A549 (cell line): Measurements from ENCODE around the gene ANKRD40. TPM values are rescaled to one million over a fixed set of nuclear protein-coding genes. Genes with fewer than 3 reads are reported as not detected.

ENCODE experiments used
- ATAC-seq, 2 experiments: fragments of 200-7000 bp in 1 of 2; fragments of >200 bp in 1 of 2; cut with Nextera tagmentation in 1 of 2; cut with Tn5 transposase in 1 of 2; 3 replicates each; pipeline versions ENCODE4 v1.8.0 to v1.9.1; 2018 to 2020; ENCODE audit warnings: mild to moderate bottlenecking in 1 of 2, moderate library complexity in 1 of 2
- CTCF ChIA-PET: fragments of 300-600 bp; sonication (Branson Sonifier 250); formaldehyde crosslinking; extraction: SDS; loops from one replicate; lab custom pipeline; 2021; ENCODE audit warnings: antibody characterized with exemption, inconsistent platforms; lab: Yijun Ruan, JAX
- POLR2A ChIA-PET: fragments of 350-600 bp; formaldehyde crosslinking; extraction: SDS; loops from one replicate; lab custom pipeline; 2021; ENCODE audit warnings: antibody characterized with exemption, inconsistent platforms; lab: Yijun Ruan, JAX
- DNase-seq, 2 experiments: peaks; one replicate each; pipeline versions ENCODE4 v3.0.0 to v3.0.0-alpha.2; 2011 to 2016; ENCODE audit warnings: low read depth in 1 of 2, low spot score in 1 of 2
- FAIRE-seq: peaks from 2 replicates; lab custom pipeline; 2011; peaks lifted over from hg19 to GRCh38; lab: Jason Lieb, UNC
- H3K27ac ChIP-seq, 2 experiments: fragments of >200 bp; sonication (Bioruptor Twin); formaldehyde crosslinking; 3 replicates each; pipeline ENCODE4 v1.5.1; 2016 to 2017
- H3K4me1 ChIP-seq: fragments of >200 bp; sonication (Bioruptor Twin); formaldehyde crosslinking; 3 replicates; pipeline ENCODE4 v1.6.1; 2016
- H3K4me2 ChIP-seq: fragments of >200 bp; sonication (Bioruptor Twin); formaldehyde crosslinking; 3 replicates; pipeline ENCODE4 v1.6.1; 2016
- H3K4me3 ChIP-seq: fragments of >200 bp; sonication (Bioruptor Twin); formaldehyde crosslinking; 3 replicates; pipeline ENCODE4 v1.5.1; 2016
- H3K9me3 ChIP-seq: fragments of >200 bp; sonication (Bioruptor Twin); formaldehyde crosslinking; 3 replicates; pipeline ENCODE4 v1.6.1; 2016
- CBX2 ChIP-seq: fragments of 200-600 bp; sonication (generic); IDR thresholded peaks from 2 replicates; pipeline ENCODE4 v1.6.1; 2016; ENCODE audit warnings: low read depth, mild to moderate bottlenecking, borderline replicate concordance
- CEBPB ChIP-seq, 2 experiments: fragments of >200 bp in 1 of 2; sonication (Bioruptor Twin) in 1 of 2; formaldehyde crosslinking in 1 of 2; IDR thresholded peaks; 2 replicates each; pipeline ENCODE4 v1.6.1; 2012 to 2016
- CHD2 ChIP-seq: fragments of 150-350 bp; IDR thresholded peaks from 2 replicates; pipeline ENCODE4 v1.6.1; 2014; ENCODE audit warnings: low read length; ENCODE audit not compliant: partially characterized antibody
- CHD4 ChIP-seq: fragments of 200-600 bp; sonication (generic); IDR thresholded peaks from 2 replicates; pipeline ENCODE4 v1.6.1; 2016; ENCODE audit warnings: antibody characterized with exemption, mild to moderate bottlenecking, borderline replicate concordance
- CTCF ChIP-seq: fragments of >200 bp; sonication (Bioruptor Twin); formaldehyde crosslinking; IDR thresholded peaks from 3 replicates; pipeline ENCODE4 v1.5.1; 2016
- EHF ChIP-seq: fragments of 250-450 bp; sonication (Bioruptor Pico); IDR thresholded peaks from 2 replicates; pipeline ENCODE4 v1.5.0; 2020; ENCODE audit warnings: mild to moderate bottlenecking
- EP300 ChIP-seq, 2 experiments: fragments of >200 bp; sonication (Bioruptor Twin); formaldehyde crosslinking; IDR thresholded peaks; 2 replicates in 1 of 2; 3 replicates in 1 of 2; pipeline ENCODE4 v1.6.1; 2016 to 2017
- GATA3 ChIP-seq: IDR thresholded peaks from 2 replicates; pipeline ENCODE4 v1.6.1; 2012; ENCODE audit warnings: borderline replicate concordance
- HDAC2 ChIP-seq: fragments of 200-600 bp; sonication (generic); IDR thresholded peaks from 2 replicates; pipeline ENCODE4 v1.6.1; 2016
- HES2 ChIP-seq: fragments of >200 bp; sonication (Bioruptor Twin); formaldehyde crosslinking; IDR thresholded peaks from 2 replicates; pipeline ENCODE4 v1.6.1; 2016
- HMGXB4 ChIP-seq: fragments of 250-450 bp; sonication (Bioruptor Pico); IDR thresholded peaks from 2 replicates; pipeline ENCODE4 v1.5.0; 2021; ENCODE audit warnings: mild to moderate bottlenecking, moderate library complexity, borderline replicate concordance
- HOXA7 ChIP-seq: fragments of 250-450 bp; sonication (Bioruptor Pico); IDR thresholded peaks from 2 replicates; pipeline ENCODE4 v1.5.0; 2020; ENCODE audit warnings: mild to moderate bottlenecking, moderate library complexity
- HOXB5 ChIP-seq: fragments of 250-450 bp; sonication (Bioruptor Pico); IDR thresholded peaks from 2 replicates; pipeline ENCODE4 v1.5.0; 2020; ENCODE audit warnings: mild to moderate bottlenecking, moderate library complexity
- JUN ChIP-seq, 2 experiments: fragments of >200 bp; sonication (Bioruptor Twin); formaldehyde crosslinking; IDR thresholded peaks; 2 replicates in 1 of 2; 3 replicates in 1 of 2; pipeline ENCODE4 v1.6.1; 2016 to 2017
- JUNB ChIP-seq: fragments of >200 bp; sonication (Bioruptor Twin); formaldehyde crosslinking; IDR thresholded peaks from 2 replicates; pipeline ENCODE4 v1.6.1; 2016
- MAFK ChIP-seq: fragments of 450-650 bp; IDR thresholded peaks from 2 replicates; pipeline ENCODE4 v1.6.1; 2014; ENCODE audit not compliant: partially characterized antibody
- MYC ChIP-seq: IDR thresholded peaks from 2 replicates; pipeline ENCODE4 v1.6.1; 2012; ENCODE audit warnings: mild to moderate bottlenecking, inconsistent platforms, low read length, improper control_type of control experiment, borderline replicate concordance
- NPAS2 ChIP-seq: fragments of 250-450 bp; sonication (Bioruptor Pico); IDR thresholded peaks from 2 replicates; pipeline ENCODE4 v1.8.0; 2022; ENCODE audit warnings: mild to moderate bottlenecking, moderate library complexity, borderline replicate concordance
- NR3C1 ChIP-seq: fragments of >200 bp; sonication (Bioruptor Twin); formaldehyde crosslinking; IDR thresholded peaks from 3 replicates; pipeline ENCODE4 v1.6.1; 2017
- POLR2A ChIP-seq: IDR thresholded peaks from 2 replicates; pipeline ENCODE4 v1.6.1; 2012; ENCODE audit warnings: mild to moderate bottlenecking, low read length
- POLR2AphosphoS2 ChIP-seq: conservative IDR thresholded peaks from 2 replicates; pipeline ENCODE4 v1.6.1; 2012; ENCODE audit warnings: low read length, improper control_type of control experiment, inconsistent platforms
- RCOR1 ChIP-seq: fragments of 150-350 bp; IDR thresholded peaks from 2 replicates; pipeline ENCODE4 v1.6.1; 2014; ENCODE audit warnings: antibody characterized with exemption, low read length, low read depth
- REST ChIP-seq: fragments of 200-600 bp; sonication (generic); IDR thresholded peaks from 2 replicates; pipeline ENCODE4 v1.6.1; 2016; ENCODE audit warnings: antibody characterized with exemption, mild to moderate bottlenecking, moderate library complexity
- RNF2 ChIP-seq: fragments of 200-600 bp; sonication (generic); IDR thresholded peaks from 2 replicates; pipeline ENCODE4 v1.6.1; 2016; ENCODE audit warnings: low read depth, mild to moderate bottlenecking, antibody characterized with exemption, moderate library complexity, borderline replicate concordance
- SREBF2 ChIP-seq: fragments of 450-650 bp; IDR thresholded peaks from 2 replicates; pipeline ENCODE4 v1.6.1; 2014; ENCODE audit warnings: mild to moderate bottlenecking, moderate library complexity
- ZFP36 ChIP-seq: fragments of 450-650 bp; IDR thresholded peaks from 2 replicates; pipeline ENCODE4 v1.6.1; 2014; ENCODE audit warnings: borderline replicate concordance; ENCODE audit not compliant: partially characterized antibody
- ZSCAN20 ChIP-seq: fragments of 250-450 bp; sonication (Bioruptor Pico); IDR thresholded peaks from 2 replicates; pipeline ENCODE4 v1.8.0; 2022; ENCODE audit warnings: mild to moderate bottlenecking, moderate library complexity
- WGBS: methylation state at CpG from one replicate; pipeline ENCODE4 v1.1.6; 2017; ENCODE audit errors: missing lambda C conversion rate; 5-methylcytosine and 5-hydroxymethylcytosine counted together
- polyA plus RNA-seq, 4 experiments: library from polyadenylated mRNA; depleted of rRNA in 3 of 4; stranded (reverse); fragments of >200 nt; fragmentation: RNase III in 1 of 4; extraction: RNeasy Plus Mini Kit Qiagen cat#74134 plus additional on column Dnase treatment in 1 of 4; gene quantifications; 2 replicates in 3 of 4; 3 replicates in 1 of 4; pipeline ENCODE4 v1.2.3, GENCODE V29; 2011 to 2017

The ANKRD40 gene
- polyA plus RNA-seq, 2 of the 4 experiments (the other 2 are of a cell fraction), result 50.1 to 84.3 TPM

GRCh38 chr17:50690887-50691549 is 16.7 kb downstream of the ANKRD40 start:
- Histone ChIP-seq H3K4me1 (peaks cover 98% of the 10 kb centered on the region), H3K27ac (peak overlapping the region; percentile 97 to 98), H3K4me3 (no peak overlapping the region), H3K4me2 (peak overlapping the region; percentile 77)
- FAIRE-seq, result no peak
- CTCF ChIA-PET, result interaction anchor here (0.8 to 52.6 kb wide), 5 partner anchors 11 to 208 kb away, joined by 3 to 2097 read pairs (median 753); partner anchors contain the start of genes ABCC3 and SPATA20
- ATAC-seq, result no peak
- 36% methylated on average over 9 of the region's 9 CpGs for WGBS
- peak in 1 of 2 experiments; percentile 20 for DNase-seq
- TF ChIP-seq CEBPB (IDR thresholded peaks at IDR 0.05), result 0 out of 4 replicates have a peak, but pooled peaks of 1 of the 2 experiments have one; percentile 23
- no peak for TF ChIP-seq RCOR1
- TF ChIP-seq, all 56 proteins: peak for 1
- H3K9me3 ChIP-seq, result no peaks in the 10 kb centered on the region
- POLR2A ChIA-PET, result interaction anchor here (1.0 to 10.9 kb wide), 4 partner anchors 20 to 52 kb away, joined by 3 to 147 read pairs (median 37); partner anchors contain the start of gene LUC7L3

GRCh38 chr17:50689956-50690886 is 17.5 kb downstream of the ANKRD40 start:
- CTCF ChIA-PET, result interaction anchor here (0.8 to 52.6 kb wide), 5 partner anchors 12 to 207 kb away, joined by 3 to 2097 read pairs (median 753); partner anchors contain the start of genes ABCC3 and SPATA20
- POLR2A ChIA-PET, result interaction anchor here (1.0 to 10.9 kb wide), 2 partner anchors 19 to 52 kb away, joined by 3 to 147 read pairs; no protein-coding TSS in a partner anchor
- no peak overlapping the region for H3K4me3 ChIP-seq
- H3K4me2 ChIP-seq, result peak overlapping the region; percentile 77
- peak; percentile 3 to 12; a peak in 5 of 6 replicates for ATAC-seq
- H3K27ac ChIP-seq, result peak overlapping the region; percentile 97 to 98
- peak in 1 of 2 experiments; percentile 69 for DNase-seq
- no peak for FAIRE-seq
- 67% methylated on average over 18 of the region's 19 CpGs for WGBS
- H3K4me1 ChIP-seq, result peaks cover 98% of the 10 kb centered on the region
- no peaks in the 10 kb centered on the region for H3K9me3 ChIP-seq
- TF ChIP-seq MAFK (no peak), CTCF (no peak), MYC (no peak), POLR2A (no peak), HDAC2 (no peak), HOXA7 (CRISPR knock-in tag) (peak; percentile 11; the same call in 1 of the 2 replicates), JUNB (no peak), HMGXB4 (CRISPR knock-in tag) (no peak), CHD2 (no peak), HOXB5 (CRISPR knock-in tag) (no peak), REST (no peak), CEBPB (IDR thresholded peaks at IDR 0.05) (peak in 1 of 2 experiments; percentile 49; a peak in 2 of 4 replicates), SREBF2 (no peak), ZSCAN20 (CRISPR knock-in tag) (no peak), NR3C1 (no peak), NPAS2 (no peak), ZFP36 (no peak), EHF (CRISPR knock-in tag) (no peak), RNF2 (no peak), GATA3 (no peak), JUN (IDR thresholded peaks at IDR 0.05) (peak in 1 of 2 experiments; percentile 10; a peak in 1 of 5 replicates), HES2 (no peak), POLR2AphosphoS2 (no peak), EP300 (IDR thresholded peaks at IDR 0.05) (no peak; a peak in 1 of 5 replicates), CHD4 (no peak), CBX2 (no peak)
